ENCODE data around the gene STK33.

The STK33 gene

DNA sequence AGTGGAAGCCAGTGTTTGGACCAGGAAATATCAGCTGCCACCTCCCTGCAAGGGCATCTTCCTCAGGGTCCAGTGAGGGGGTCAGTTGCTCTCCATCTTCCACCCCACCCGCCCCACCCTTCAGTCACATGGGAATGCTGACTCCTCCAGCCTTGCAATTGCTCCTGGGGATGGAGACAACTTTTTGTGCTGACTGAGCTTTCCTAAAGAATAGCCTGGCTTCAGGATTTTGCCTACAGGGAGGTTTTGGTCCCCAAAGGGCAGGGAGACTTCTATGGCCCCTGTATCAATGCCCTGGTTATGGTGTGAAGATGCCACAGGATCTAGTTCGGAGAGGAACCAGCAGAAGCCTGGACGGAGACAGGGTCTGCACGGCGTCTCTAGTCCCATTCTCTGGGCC, 206.3 kb downstream of the STK33 start:
- H3K36me3 ChIP-seq (ENCODE audit: insufficient read depth, low read length): no peaks in the 10 kb centered on the region
- no peaks in the 10 kb centered on the region for H3K79me2 ChIP-seq (ENCODE audit: insufficient read depth, low read length)
- H3K27ac ChIP-seq (ENCODE audit: low read length): no peak overlapping the region
- no peak overlapping the region for H3K9ac ChIP-seq (ENCODE audit: low read depth, low read length)
- H2AFZ ChIP-seq (ENCODE audit: low read depth, low read length): no peak overlapping the region
- peaks cover 5% of the 10 kb centered on the region for H3K27me3 ChIP-seq (ENCODE audit: insufficient read depth, low read length, poor library complexity)
- DNase-seq: no peak
- no peak for ATAC-seq (ENCODE audit: insufficient read depth, low read depth)
- H4K20me1 ChIP-seq (ENCODE audit: insufficient read depth, low read length): no peaks in the 10 kb centered on the region
- TF ChIP-seq, protein P1, sequence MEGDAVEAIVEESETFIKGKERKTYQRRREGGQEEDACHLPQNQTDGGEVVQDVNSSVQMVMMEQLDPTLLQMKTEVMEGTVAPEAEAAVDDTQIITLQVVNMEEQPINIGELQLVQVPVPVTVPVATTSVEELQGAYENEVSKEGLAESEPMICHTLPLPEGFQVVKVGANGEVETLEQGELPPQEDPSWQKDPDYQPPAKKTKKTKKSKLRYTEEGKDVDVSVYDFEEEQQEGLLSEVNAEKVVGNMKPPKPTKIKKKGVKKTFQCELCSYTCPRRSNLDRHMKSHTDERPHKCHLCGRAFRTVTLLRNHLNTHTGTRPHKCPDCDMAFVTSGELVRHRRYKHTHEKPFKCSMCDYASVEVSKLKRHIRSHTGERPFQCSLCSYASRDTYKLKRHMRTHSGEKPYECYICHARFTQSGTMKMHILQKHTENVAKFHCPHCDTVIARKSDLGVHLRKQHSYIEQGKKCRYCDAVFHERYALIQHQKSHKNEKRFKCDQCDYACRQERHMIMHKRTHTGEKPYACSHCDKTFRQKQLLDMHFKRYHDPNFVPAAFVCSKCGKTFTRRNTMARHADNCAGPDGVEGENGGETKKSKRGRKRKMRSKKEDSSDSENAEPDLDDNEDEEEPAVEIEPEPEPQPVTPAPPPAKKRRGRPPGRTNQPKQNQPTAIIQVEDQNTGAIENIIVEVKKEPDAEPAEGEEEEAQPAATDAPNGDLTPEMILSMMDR (IDR thresholded peaks at IDR 0.05; ENCODE audit: borderline replicate concordance, extremely low read depth, low read length, poor library complexity, severe bottlenecking): no peak
- TF ChIP-seq EZH2 (IDR thresholded peaks at IDR 0.05; ENCODE audit: borderline replicate concordance, low read depth, low read length, severe bottlenecking): no peak
- no peaks in the 10 kb centered on the region for H3K9me3 ChIP-seq (ENCODE audit: insufficient read depth, low read length, severe bottlenecking)
- H3K4me1 ChIP-seq (ENCODE audit: insufficient read depth, low read length): no peaks in the 10 kb centered on the region
- H3K4me2 ChIP-seq (ENCODE audit: insufficient read depth, low read length): no peak overlapping the region
- H3K4me3 ChIP-seq (ENCODE audit: low read depth in 1 of 2, low read length in 2 of 2): no peak overlapping the region

DNA sequence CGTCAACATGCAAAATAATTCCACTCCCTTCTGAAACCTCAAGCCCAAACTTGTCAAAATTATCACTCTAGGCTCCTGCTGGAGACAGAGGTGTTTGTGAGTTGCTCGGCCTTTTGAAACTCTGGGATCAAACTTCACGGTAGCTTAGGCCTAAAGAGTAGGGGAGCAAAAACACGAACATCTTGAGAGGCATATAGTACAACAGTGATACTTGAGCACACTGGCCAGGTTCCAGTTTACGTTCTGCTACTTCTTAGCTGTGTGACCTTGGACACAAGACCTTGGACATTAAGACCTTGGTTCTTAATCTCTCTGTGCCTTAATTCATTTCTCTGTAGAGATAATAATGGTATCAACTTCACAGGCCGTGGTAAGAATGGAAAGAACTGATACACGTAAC, 206.9 kb downstream of the STK33 start:
- no peak for DNase-seq

DNA sequence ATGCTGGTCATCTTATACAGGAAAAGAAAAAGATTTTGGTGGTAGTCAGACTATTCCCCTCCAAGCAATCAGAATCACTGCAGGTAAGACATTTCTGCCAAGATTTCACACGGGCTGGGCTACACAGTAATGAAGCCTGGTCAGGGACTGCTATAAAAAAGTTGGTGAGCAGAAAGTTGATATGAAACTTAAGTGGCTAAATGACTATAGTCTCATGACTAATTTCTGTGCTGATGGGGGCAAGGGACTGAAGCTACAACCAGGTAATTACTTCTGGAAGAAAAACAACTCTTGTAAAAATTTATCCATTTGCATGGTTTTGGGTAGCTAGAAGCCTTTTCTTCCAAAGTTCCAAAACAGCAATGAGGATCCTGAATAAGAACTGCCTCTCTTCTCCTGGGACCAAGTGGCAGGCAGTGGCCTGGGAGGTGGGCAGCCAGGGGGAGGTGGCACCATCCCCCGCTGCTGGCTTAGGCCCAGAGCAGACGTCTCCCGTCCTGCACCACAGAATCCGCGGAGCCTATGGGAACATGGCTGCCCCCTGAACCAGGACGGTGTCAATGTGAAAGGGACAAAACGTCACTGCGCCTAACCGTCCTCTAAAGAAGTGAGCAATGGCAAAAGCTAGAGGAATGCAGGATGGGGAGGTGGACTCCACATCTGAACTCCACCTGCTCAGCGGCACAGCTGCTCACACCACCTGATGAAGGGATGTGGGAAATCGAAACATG, 207.7 kb downstream of the STK33 start:
- H3K27ac ChIP-seq (ENCODE audit: low read length): no peak overlapping the region
- H3K4me3 ChIP-seq (ENCODE audit: low read depth in 1 of 2, low read length in 2 of 2): no peak overlapping the region
- ATAC-seq (ENCODE audit: insufficient read depth, low read depth) (no peak), DNase-seq (no peak)
- no peak overlapping the region for H2AFZ ChIP-seq (ENCODE audit: low read depth, low read length)
- H3K36me3 ChIP-seq (ENCODE audit: insufficient read depth, low read length): no peaks in the 10 kb centered on the region
- no peak overlapping the region for H3K4me2 ChIP-seq (ENCODE audit: insufficient read depth, low read length)
- no peaks in the 10 kb centered on the region for H3K79me2 ChIP-seq (ENCODE audit: insufficient read depth, low read length)
- H3K4me1 ChIP-seq (ENCODE audit: insufficient read depth, low read length): no peaks in the 10 kb centered on the region
- H4K20me1 ChIP-seq (ENCODE audit: insufficient read depth, low read length): no peaks in the 10 kb centered on the region
- no peaks in the 10 kb centered on the region for H3K27me3 ChIP-seq (ENCODE audit: insufficient read depth, low read length, poor library complexity)
- no peak for TF ChIP-seq EZH2 (IDR thresholded peaks at IDR 0.05; ENCODE audit: borderline replicate concordance, low read depth, low read length, severe bottlenecking)
- TF ChIP-seq, protein P1 (IDR thresholded peaks at IDR 0.05; ENCODE audit: borderline replicate concordance, extremely low read depth, low read length, poor library complexity, severe bottlenecking): no peak
- H3K9ac ChIP-seq (ENCODE audit: low read depth, low read length): no peak overlapping the region
- no peaks in the 10 kb centered on the region for H3K9me3 ChIP-seq (ENCODE audit: insufficient read depth, low read length, severe bottlenecking)

More for the DNA sequence above, 206.9 kb downstream of the STK33 start:
- Histone ChIP-seq H3K4me2 (ENCODE audit: insufficient read depth, low read length) (no peak overlapping the region), H3K4me1 (ENCODE audit: insufficient read depth, low read length) (no peaks in the 10 kb centered on the region), H3K4me3 (ENCODE audit: low read depth in 1 of 2, low read length in 2 of 2) (no peak overlapping the region), H3K36me3 (ENCODE audit: insufficient read depth, low read length) (no peaks in the 10 kb centered on the region), H3K79me2 (ENCODE audit: insufficient read depth, low read length) (no peaks in the 10 kb centered on the region), H3K27me3 (ENCODE audit: insufficient read depth, low read length, poor library complexity) (peaks cover 1% of the 10 kb centered on the region), H2AFZ (ENCODE audit: low read depth, low read length) (no peak overlapping the region), H3K9me3 (ENCODE audit: insufficient read depth, low read length, severe bottlenecking) (no peaks in the 10 kb centered on the region), H3K27ac (ENCODE audit: low read length) (no peak overlapping the region), H4K20me1 (ENCODE audit: insufficient read depth, low read length) (no peaks in the 10 kb centered on the region), H3K9ac (ENCODE audit: low read depth, low read length) (no peak overlapping the region)
- TF ChIP-seq EZH2 (IDR thresholded peaks at IDR 0.05; ENCODE audit: borderline replicate concordance, low read depth, low read length, severe bottlenecking): no peak
- TF ChIP-seq, protein P1 (IDR thresholded peaks at IDR 0.05; ENCODE audit: borderline replicate concordance, extremely low read depth, low read length, poor library complexity, severe bottlenecking): no peak
- ATAC-seq (ENCODE audit: insufficient read depth, low read depth): no peak
